Skin of body (tissue), 2 donors: ENCODE data around the gene KRTAP25-1. TPM values are rescaled to one million over a fixed set of nuclear protein-coding genes. Genes with fewer than 3 reads are reported as not detected.

Experiments used
- DNase-seq: peaks from one replicate; lab custom pipeline; 2025; lab: John Stamatoyannopoulos, UW
- total RNA-seq: library from RNA; depleted of rRNA; stranded (reverse); fragments of >200 nt; gene quantifications from one replicate; pipeline ENCODE4 v1.2.3, GENCODE V29; 2014

The KRTAP25-1 gene
- total RNA-seq, result not detected

DNA sequence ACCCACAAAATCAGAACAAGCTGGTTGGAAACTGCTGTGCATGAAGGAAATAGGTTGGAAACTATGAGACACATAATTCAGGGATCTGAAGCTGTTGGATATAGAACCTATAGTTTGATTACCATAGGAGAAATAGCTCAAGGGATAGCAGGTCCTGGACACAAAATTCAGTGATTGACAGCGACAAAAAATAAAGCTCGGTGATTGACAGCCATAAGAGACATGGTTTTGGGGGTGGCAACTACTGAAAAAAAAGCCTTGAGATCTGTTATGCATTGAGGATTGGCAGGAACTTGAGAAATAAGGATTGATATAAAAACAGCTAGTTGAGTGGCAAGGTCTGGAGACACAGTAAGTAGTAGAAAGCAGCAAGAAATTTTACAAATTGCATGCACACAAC lies at the start of gene KRTAP25-1:
KRTAP25-1 (minus strand) TSS at position 300 of the 400 bp plus-strand sequence; CDS start at position 276, 24 bp downstream.
- no peak for DNase-seq

GRCh38 chr21:30338717-30339116 lies 49.4 kb upstream of the KRTAP25-1 start:
- DNase-seq, result no peak

- DNase-seq, result no peak
Observed at GRCh38 chr21:30337772-30338171, 48.5 kb upstream of the KRTAP25-1 start.

- no peak for DNase-seq
Observed at GRCh38 chr21:30337276-30337744, 48.0 kb upstream of the KRTAP25-1 start, which contains the start of gene KRTAP27-1. Gene KRTAP27-1 (minus strand): TSS chr21:30337694. CDS start chr21:30337668, 26 bp downstream.

DNA sequence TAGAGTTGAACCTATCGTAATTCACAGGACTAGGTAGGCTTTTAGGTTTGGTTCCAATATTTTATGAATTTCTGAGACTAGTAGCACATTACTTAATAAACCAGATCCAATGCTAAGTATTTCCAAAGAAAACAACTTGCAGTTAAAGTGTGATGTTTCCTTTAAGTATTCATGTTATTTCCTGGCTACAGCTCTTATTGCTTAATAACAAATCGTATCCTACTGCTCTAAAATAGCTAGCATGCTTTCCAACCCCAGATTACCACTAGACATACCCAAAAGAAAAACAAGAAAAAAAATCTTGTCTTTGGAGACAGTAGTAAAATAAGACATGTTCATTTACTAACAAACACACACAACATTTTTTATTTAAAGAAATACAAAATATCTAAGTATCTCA lies 47.3 kb upstream of the KRTAP25-1 start:
- DNase-seq, result peak; percentile 32

- no peak for DNase-seq
Observed at GRCh38 chr21:30333736-30334135, 44.4 kb upstream of the KRTAP25-1 start.

DNA sequence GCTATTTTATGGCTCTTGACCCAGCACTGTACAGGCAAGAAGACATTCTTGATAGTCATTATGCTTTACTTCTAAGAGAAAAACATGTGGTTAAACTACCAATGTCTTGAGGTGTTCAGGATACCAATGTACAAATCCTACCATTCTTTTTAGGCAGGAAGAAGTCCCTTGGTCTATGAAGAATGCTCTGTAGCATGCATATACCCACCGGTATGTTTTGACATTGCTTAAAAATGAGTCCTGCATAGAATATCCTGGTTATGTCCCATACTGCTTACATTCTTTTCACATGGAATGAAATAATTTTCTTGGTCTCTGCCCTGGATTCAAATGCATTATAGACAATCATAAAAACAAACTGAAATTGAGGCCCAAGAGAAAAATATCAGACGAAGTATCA lies 43.4 kb upstream of the KRTAP25-1 start:
- no peak for DNase-seq

DNA sequence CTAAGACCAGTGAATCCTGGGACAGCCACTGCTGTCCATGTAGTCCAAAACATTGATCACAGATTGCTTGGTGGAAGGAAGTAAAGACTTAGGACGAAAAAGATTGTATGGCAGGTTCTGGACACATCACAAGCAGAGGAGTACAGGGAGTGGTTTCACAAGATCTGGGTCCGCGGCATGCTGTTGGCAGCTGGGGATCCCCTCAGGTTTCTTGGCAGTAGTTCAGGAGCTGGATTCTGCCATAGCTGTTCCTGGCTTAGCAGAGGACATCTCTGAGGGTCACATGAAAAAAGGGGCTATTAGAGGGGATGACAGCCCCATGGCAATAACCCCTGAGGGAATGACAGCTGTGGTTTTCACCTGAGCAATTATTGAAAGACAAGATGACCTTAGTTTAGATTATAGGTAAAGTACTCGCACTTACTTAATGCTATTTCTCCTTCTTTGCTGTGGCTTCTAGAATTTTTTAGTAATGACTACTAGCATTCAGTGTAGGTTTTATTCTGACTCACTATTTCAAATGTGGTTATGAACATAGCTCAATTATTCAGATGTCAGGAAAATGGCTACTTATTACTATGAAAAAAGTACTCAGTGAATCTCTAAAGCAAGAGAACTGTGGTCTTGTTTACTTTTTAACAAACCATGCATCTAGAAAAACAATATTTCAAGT lies 40.0 kb upstream of the KRTAP25-1 start:
- no peak for DNase-seq

- DNase-seq, result no peak
Observed at GRCh38 chr21:30326390-30326789, 37.1 kb upstream of the KRTAP25-1 start.

DNA sequence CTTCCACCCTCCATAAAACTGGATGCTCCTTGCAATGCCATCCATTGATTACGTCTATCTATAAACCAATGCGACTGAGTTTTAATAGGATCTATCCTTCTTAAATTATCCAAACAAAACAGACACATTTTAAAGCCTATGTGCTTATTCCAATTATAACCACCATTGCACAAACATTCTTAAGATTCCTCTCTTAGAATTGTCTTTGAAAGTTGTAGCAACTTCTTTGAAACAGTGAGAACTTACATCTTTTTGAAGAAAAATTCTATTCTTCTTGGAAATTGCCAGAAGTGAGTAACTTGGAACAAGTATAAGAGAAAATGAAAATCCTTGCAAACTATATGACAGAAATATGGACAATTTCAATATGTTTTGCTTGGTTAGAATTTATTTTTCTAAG lies 30.9 kb upstream of the KRTAP25-1 start, which contains the start of gene KRTAP26-1:
KRTAP26-1 (minus strand) TSS at position 101 of the 400 bp plus-strand sequence. CDS start 280 bp downstream, outside the sequence.
- no peak for DNase-seq

DNA sequence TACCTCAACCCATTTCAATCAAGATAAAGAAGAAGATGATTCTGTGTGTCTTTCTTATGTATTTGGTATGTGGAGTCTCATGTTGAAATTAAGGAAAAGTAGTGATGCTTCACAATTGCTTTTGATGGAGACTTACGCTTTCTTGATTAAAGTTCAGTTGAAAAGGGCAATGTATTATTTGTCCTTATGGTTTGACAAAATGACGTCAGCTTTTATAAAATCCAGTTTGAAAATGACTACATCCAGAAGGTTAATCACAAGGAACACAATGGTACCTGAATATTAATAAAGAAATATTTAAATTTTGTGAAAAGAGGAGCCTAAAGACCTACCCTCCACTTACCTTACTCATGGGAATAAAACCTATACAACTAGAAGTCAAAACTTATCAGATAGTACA lies 26.4 kb upstream of the KRTAP25-1 start:
- DNase-seq, result no peak

- no peak for DNase-seq
Observed at GRCh38 chr21:30306884-30307283, 17.6 kb upstream of the KRTAP25-1 start.

- no peak for DNase-seq
Observed at GRCh38 chr21:30305136-30305535, 15.8 kb upstream of the KRTAP25-1 start.

DNA sequence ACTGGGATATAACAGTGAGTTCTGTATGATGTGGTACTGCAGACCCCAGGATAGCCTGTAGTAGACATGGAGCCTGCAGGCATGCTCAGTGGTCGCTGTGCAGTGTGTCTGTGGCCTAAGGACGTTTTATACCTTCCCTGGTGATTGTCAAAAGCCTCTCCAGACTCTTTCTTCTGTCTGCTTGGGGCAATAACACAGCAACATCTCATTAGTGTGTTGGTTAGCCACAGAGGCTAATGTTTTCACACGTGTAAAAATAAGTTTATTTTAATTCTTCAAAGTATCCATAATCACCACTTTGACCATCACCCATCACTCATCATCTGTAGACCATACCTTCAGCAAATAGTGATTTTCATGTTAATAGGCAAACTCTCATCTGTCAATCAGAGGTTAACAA lies 6.5 kb downstream of the KRTAP25-1 start, which contains the start of gene KRTAP24-1:
KRTAP24-1 (minus strand) TSS at position 101 of the 400 bp plus-strand sequence; CDS start at position 83, 18 bp downstream.
- DNase-seq, result no peak

DNA sequence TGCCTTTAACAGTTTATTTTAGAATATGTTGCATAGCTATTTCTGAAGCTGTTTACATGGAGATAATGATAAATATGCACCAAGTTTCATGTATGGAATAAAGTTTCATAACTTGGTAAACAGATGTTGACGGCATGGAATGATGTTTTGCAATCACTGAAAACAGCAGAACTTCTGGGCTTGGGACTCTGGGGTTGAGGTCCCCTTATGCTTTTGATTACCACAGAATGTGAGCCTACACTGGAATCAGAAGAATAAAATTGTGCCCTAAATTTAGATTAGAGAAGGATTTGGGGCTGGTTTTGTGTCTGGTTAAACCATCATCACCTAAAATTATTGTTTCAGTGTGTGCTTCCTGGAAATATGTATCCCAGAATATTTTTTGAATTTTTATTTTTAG lies 17.7 kb downstream of the KRTAP25-1 start:
- DNase-seq, result peak; percentile 93

GRCh38 chr21:30271156-30271555 lies 18.2 kb downstream of the KRTAP25-1 start:
- no peak for DNase-seq

DNA sequence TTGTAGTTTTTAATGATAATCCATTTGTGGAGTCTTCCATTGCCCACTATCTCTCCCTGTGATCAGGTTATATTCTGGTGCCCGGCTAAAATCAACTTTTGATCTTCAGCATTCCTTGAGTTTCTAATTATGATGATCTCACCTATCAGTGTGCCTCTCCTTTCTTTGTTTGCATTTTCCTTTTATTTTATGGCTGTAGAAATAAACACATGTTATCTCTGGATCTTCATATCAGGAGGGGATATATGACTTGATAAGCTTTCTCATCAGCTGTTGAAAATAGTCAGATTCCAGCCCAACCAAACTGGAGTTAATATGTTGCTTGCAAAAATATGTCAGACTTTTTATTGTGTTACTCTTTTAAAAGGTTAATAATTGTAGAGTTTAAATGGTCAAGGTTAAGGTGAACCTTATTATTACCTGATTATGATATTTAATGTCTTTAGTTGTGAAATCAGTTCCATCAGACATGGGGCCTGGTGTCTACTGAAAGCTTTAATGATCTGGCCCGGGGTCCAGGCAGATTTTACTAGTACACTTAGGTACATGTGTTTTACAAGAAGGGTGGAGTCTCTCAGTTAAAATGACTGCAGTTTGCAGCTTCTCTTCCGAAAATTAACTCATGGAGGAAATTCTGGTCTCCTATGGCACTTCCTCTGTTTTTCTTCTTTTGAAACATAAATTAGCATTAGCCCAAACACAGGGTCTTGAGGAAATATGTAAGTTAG lies 19.3 kb downstream of the KRTAP25-1 start:
- DNase-seq, result no peak

DNA sequence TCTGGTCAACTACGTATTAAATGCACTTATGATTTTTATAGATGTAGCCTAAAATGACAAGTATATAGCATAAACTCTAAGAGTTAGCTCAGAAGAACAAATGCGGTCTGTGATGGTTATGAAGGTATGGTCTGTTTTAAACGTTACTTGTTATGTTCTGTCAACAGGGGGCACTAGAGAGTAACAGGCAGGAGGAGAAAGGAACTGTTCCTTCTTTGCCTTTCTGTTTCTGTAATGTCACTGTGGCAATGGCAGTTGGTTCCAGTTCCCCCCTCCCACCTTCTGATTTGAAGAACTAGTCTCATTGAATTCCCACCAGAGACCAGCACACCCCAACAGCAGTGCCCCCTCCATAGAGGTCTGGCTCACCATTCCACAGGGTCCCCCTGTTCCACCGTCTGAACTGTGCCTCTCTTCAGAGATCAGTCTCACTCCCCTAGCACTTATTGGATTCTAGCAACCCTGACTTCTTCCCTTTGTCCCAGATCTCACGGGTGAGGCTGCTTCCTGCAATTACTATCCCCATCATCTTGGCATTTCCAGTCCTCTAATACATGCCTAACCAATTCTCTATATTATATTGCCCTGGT lies 20.6 kb downstream of the KRTAP25-1 start:
- no peak for DNase-seq

GRCh38 chr21:30257773-30258172 lies 31.5 kb downstream of the KRTAP25-1 start:
- no peak for DNase-seq

DNA sequence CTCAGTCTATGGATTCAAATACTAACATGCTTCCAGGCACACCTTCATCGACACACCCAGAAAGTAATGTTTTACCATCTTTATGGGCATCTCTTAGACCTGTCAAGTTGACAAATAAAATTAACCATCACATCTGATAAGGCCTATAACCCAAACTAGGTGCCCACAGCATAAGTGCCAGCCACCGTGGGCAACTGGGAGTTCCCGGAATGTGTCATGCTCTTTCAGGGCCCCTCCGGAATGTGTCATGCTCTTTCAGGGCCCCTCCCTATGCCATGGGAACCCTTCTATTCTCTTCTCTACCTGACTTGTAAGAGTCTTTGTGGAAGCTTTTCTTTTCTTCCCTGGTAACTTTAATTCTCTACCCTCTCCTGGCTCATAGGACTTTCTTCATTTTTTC lies 33.2 kb downstream of the KRTAP25-1 start:
- no peak for DNase-seq

GRCh38 chr21:30255679-30256078 lies 33.6 kb downstream of the KRTAP25-1 start:
- no peak for DNase-seq

GRCh38 chr21:30251781-30252180 lies 37.5 kb downstream of the KRTAP25-1 start:
- DNase-seq, result no peak
